NCI-H2107 (cell line): ENCODE measurements around the gene MAPRE2.
A peak's percentile ranks its signal among the peaks of the same experiment; 100 is the strongest.
"Not testable (repeated sequence)": the region's sequence is repeated elsewhere in the genome, so short reads cannot be mapped to it uniquely, and the experiment has no call there.

ENCODE experiments used
- DNase-seq: peaks from one replicate; lab custom pipeline; 2025; lab: John Stamatoyannopoulos, UW

The MAPRE2 gene

GRCh38 chr18:35122586-35123224 is 81.5 kb downstream of the MAPRE2 start:
- DNase-seq: no peak

GRCh38 chr18:35123811-35124210 is 82.6 kb downstream of the MAPRE2 start:
- DNase-seq: no peak

- DNase-seq: no peak
These were observed 86.0 kb downstream of the MAPRE2 start for GRCh38 chr18:35127201-35127600.

- no peak for DNase-seq
These were observed 87.5 kb downstream of the MAPRE2 start for GRCh38 chr18:35128675-35129074.

GRCh38 chr18:35130236-35130635 is 89.0 kb downstream of the MAPRE2 start:
- DNase-seq: no peak

GRCh38 chr18:35131387-35132020 is 90.3 kb downstream of the MAPRE2 start:
- no peak for DNase-seq

GRCh38 chr18:35132021-35132902 is 91.0 kb downstream of the MAPRE2 start:
- DNase-seq: no peak

GRCh38 chr18:35134190-35134730 is 93.0 kb downstream of the MAPRE2 start:
- DNase-seq: no peak

- DNase-seq: no peak
These were observed 93.7 kb downstream of the MAPRE2 start for GRCh38 chr18:35134791-35135531.

GRCh38 chr18:35136248-35136647 is 95.0 kb downstream of the MAPRE2 start:
- DNase-seq: no peak

- no peak for DNase-seq
These were observed 95.7 kb downstream of the MAPRE2 start for GRCh38 chr18:35136885-35137284.

GRCh38 chr18:35137632-35138031 is 96.4 kb downstream of the MAPRE2 start:
- DNase-seq: no peak

- DNase-seq: no peak
These were observed 97.6 kb downstream of the MAPRE2 start for GRCh38 chr18:35138773-35139172.

- DNase-seq: no peak
These were observed 98.3 kb downstream of the MAPRE2 start for GRCh38 chr18:35139517-35139916.

- DNase-seq: no peak
These were observed 99.9 kb downstream of the MAPRE2 start for GRCh38 chr18:35141077-35141476.

- DNase-seq: no peak
These were observed 100.5 kb downstream of the MAPRE2 start for GRCh38 chr18:35141567-35142274.

- no peak for DNase-seq
These were observed 101.0 kb downstream of the MAPRE2 start for GRCh38 chr18:35142275-35142615.

GRCh38 chr18:35143622-35144596 is 102.7 kb downstream of the MAPRE2 start:
- peak; percentile 51 for DNase-seq

GRCh38 chr18:35144698-35145097 is 103.5 kb downstream of the MAPRE2 start:
- no peak for DNase-seq

GRCh38 chr18:35150195-35150594 is 109.0 kb downstream of the MAPRE2 start:
- not testable (repeated sequence) for DNase-seq
